NCI-H1105 treated with DMSO at 0.1 percent for 48 hours (cell line): Measurements from ENCODE around the gene KRT7.
"Not testable (repeated sequence)": the region's sequence is repeated elsewhere in the genome, so short reads cannot be mapped to it uniquely, and the experiment has no call there.

Experiments
- DNase-seq: peaks from one replicate; lab custom pipeline; 2025; lab: John Stamatoyannopoulos, UW

The KRT7 gene

DNA sequence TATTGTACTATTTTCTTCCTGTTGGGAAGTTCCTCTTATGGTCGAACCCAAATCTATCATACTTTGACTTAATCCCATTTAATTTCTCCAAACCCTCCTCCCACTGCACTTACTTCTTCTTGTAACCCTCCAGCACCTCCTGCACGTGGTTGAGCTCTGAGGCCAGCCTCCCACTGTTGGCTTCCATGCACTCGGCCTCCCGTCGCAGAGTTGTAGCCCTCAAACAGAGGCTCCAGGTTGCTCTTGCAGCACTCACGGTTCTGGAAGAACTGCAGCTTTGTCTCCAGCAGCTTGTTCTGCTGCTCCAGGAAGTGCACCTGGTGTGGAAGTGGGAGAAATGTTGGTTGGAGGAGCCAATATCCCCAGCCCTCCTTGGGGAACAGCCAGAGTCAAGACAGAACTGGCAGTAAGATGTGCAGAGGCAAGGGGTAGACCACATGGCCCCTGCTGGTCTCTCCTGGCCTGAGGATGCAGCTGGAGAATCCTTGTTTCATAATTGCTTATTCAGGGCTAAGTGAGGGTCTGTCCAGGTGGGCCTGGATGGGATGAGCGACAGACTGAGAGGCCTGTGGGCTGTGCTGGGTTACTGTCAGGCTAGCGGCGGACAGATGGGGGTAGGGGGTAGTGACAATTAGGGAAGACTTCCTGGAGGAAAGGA, 23.0 kb downstream of the KRT7 start:
- DNase-seq, result no peak

GRCh38 chr12:52256584-52256935, 23.5 kb downstream of the KRT7 start:
- DNase-seq, result no peak

GRCh38 chr12:52257074-52257551, 24.1 kb downstream of the KRT7 start:
- DNase-seq, result no peak

- not testable (repeated sequence) for DNase-seq
These were observed 24.9 kb downstream of the KRT7 start for GRCh38 chr12:52257922-52258321.

DNA sequence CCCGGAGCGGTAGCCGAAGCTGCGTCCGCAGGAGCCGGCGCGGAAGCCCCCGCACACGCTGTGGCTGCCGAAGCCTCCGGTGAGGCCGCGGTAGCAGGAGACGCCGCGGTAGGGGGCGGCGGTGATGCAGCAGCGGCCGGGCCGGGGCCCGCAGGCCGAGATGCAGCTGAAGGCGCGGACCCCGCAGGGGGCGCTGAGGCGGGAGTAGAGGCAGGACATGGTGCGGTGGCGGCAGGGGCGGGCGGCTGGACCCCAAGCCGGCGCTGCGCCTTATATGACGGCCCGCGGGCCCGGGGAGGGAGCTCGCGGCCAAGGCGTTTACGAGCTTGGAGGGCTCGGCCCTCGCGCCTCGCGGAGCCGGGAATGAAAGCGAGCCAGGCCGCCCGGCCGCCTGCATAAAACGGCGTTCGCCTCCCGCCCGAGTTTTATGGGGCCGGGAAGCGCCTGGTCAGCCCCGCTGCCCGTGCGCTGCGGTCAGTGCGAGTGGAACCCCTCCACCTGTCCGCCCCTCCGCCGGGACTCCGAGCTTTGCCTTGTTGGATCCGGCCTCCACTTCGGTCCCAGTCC, 25.4 kb downstream of the KRT7 start:
- no peak for DNase-seq

DNA sequence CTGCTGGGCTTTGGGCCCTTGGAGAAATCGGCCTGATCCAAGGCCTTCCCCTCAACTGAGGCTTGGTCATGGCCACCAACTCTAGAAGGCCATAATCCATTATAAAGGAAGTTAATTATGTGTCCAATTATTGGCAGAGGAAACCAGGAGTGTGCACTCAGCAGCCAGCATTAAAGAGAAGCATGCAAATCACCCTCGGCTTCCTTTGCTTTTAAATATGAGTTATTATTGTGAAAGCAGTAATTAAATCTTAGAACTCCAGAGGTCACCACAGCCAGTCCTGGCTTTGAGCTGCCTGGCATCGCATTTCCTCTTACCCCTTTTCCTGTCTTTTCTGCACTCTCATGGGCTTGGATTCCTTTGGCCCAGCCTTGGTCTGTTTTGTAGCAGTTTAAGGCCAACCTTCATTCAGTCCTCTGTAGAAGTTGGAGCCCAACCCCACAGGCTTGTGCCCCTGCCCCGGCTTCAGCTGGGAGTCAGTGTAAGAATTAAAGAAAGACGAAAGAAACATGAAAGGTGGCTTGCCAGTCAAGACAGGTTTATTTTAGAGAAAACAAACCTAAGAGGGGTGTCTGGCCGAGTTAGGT, 26.7 kb downstream of the KRT7 start:
- DNase-seq, result no peak

GRCh38 chr12:52260361-52261207, 27.5 kb downstream of the KRT7 start:
- no peak for DNase-seq

DNA sequence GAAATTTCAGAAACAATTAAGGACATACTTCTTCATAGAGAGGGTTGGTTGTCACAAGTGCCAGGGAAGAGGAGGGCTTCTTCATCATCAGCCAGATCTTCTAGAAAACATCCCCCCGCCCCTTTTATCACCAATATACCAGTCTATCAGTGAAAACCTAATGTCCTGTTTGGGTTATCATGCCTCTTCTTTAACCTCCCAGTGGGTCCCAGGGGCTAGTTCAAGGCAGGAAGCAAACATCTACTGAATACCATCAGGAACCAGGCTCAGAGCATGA, 28.1 kb downstream of the KRT7 start:
- no peak for DNase-seq

DNA sequence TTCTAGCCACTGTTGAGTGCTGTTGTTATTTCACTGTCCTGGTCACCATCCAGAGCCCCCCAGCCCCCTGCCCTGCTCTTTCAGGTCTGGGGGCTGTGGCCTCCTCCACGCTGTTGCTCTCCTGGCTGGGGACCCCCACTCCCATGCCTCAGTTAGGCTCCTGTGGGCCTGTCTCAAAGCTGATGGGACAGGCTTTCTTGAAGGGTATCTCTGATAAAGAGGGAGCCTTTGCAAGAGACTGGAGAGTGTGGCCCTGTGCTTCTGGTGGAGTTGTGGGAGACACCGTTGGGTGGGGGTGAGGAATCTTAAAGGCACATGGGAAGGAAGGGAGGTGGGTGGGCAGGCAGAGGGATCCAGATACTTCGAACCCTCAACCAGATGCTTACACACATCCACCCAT, 29.2 kb downstream of the KRT7 start:
- DNase-seq, result no peak

DNA sequence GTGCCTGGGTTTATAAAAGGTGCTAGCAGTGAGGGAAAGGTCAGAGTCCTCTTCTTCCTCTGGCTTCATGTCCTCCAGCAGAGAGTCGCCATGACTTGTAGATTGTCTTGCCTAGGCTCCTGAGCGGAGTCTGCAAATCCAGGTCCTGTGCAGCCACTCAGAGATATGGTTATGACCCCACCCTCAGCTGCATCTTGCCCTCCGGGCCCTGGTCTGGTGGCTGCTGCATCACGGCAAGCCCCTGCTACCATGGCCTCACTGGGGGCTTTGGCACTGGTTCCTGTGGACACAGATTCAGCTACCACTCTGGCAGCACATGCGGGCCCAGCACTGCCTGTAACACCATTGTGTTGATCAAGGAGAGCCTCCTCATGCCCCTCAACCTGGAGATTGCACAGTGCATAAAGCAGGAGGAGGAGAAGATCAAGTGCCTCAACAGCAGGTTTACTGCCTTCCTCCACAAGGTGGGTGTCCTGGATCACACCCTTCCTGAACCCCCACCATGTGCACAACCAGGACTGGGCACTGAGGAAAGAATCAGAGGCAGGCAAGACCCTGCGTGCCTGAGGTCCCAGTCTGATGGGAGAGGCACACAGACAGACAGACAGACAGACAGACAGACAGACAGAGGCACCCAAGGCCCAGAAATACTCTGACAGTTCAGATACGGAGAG, 30.9 kb downstream of the KRT7 start:
- DNase-seq, result no peak

GRCh38 chr12:52264435-52264825, 31.4 kb downstream of the KRT7 start:
- DNase-seq, result no peak

GRCh38 chr12:52266514-52266913, 33.5 kb downstream of the KRT7 start:
- DNase-seq, result no peak

DNA sequence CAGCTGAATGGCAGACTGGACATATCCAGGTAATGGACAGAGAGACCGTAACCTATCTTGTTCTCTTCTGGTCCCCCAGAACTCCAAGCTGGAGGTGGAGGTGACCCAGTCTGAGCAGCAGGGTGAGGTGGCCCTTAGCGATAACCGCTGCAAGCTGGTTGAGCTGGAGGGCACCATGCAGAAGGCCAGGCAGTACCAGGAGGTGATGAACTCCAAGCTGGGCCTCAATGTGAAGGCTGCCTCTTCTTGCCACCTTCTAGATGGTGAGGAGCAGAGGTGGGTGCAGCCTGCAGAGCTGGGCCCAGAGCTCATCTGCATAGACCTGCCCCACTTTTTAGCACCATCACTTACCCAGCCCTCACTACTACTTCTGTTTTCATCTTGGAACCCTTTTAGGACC, 34.2 kb downstream of the KRT7 start:
- no peak for DNase-seq

- no peak for DNase-seq
These were observed 34.7 kb downstream of the KRT7 start for GRCh38 chr12:52267699-52268098.

GRCh38 chr12:52268212-52268611, 35.2 kb downstream of the KRT7 start:
- no peak for DNase-seq

- DNase-seq, result no peak
These were observed 37.6 kb downstream of the KRT7 start for GRCh38 chr12:52270541-52271070.

DNA sequence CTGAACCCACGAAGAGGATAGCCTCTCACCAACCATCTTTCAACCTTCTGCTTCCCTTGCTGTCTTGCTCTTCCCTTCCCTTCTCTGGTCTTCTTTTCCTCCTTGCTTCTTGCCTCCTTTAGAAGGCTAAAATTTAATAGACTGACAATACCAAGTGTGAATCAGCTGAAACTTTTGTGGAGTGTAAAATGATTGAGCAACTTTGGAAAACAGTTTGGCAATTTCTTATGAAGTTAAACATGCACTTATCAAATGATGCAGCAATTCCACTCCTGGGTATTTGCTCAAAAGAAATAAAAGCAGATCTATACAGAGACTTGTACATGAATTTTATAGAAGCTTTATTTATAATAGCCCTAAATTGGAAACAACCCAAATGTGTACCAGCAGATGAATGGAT, 38.1 kb downstream of the KRT7 start:
- DNase-seq, result no peak

- DNase-seq, result no peak
These were observed 41.6 kb downstream of the KRT7 start, which contains the start of gene KRT86 for GRCh38 chr12:52274521-52275120. Gene KRT86 (plus strand): TSS chr12:52274645. CDS start chr12:52301917, 27,272 bp downstream.

DNA sequence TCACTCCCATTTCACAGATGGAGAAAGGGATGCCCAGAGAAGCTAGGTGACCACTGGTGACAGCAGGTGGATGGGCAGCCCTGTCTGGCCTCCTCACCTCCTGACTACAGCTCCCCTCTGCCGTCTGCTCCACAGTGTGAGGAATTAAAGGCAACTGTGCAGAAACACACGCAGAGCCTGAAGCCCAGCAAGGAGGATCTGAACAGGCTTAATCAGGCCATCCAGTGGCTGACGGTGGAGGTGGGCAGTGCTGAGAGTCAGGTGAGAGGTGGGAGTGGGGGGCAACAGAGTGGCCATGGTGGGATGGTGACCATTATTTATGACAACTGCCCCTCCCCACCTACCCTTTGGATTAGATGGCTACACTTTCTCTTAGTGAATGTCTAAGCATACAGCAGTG, 42.6 kb downstream of the KRT7 start:
- DNase-seq, result no peak

GRCh38 chr12:52277486-52278245, 44.6 kb downstream of the KRT7 start:
- no peak for DNase-seq
